Measurements from ENCODE around the gene ALK.
"Not testable (repeated sequence)": the region's sequence is repeated elsewhere in the genome, so short reads cannot be mapped to it uniquely, and the experiment has no call there.

Gene ALK

DNA sequence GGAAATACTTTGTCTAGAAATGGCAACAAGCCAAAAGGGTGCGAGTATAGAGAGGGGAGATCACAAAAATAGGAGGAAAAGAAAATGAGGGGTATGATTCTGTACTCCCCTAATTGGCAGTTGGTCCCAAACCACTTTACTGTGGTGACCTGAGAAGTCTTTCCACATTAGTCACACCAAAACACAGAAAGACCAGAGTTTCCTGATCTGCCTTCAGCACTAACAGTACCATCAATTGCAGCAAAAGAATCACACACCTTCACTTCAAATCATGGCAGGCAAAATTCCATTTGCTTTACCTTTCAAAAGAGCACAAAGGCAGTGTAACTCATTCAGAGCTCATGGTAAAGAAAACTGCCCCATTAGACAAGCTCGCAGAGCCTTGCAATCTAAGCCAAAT, 86.8 kb downstream of the ALK start:
- no peak for DNase-seq

DNA sequence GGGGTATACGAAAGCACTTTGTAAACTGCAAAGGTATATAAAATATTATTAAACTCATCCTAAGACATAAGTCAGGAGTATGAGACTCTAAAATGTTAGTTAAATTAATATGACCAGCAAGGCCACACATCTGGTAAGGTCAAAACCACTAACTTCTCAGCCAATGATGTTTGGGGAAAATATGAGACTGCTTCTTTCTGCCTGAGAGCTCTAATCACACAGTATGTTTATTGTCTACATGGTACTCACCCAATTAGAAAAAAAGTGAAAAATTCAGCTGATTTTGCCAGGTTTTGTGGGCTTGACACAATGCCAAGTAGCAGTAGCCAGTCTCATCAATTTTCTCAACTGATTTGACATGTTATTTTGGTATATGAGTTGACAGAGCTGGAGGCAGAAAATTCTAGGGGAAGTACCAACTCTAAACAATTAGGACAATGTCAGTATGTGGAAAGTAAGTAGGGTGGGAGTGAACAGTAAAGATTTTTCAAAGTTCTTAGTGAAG, 87.3 kb downstream of the ALK start:
- DNase-seq: no peak

DNA sequence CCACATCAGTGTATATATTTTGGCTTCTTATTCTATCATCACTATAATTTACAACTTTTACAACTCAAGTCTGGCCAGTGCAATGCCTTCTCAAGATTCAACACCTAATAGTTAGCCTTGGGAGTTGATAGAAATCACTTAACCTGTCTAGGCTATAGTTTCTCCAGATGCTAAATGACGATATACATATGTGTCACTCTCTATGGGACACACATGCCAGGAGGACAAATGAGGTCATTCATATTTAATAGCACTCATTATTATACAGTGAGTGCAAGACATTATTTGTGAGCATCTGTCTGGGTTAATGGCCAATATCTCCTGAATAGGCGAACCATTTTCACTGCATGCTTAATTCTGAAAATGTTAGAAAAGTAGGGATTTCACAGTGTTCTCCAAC, 89.8 kb downstream of the ALK start:
- DNase-seq: no peak

DNA sequence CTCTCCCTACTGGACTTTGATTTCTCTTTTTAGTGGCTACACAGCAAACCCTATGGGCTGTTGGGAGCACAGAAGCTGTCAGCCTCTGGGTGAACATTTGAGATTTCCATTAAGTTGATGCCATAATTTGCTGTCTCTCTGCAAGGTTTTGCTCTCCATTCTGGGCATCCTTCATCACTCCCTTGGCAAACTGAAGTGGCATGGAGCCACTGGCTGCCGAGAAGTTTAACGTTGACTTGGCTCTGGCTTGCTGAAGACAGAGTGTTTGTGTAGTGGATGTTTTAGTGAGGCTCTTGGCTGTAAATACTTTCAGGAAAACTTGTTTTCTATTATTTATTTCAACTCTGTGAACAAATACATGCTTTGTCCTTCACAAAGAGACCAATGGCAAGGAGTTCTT, 91.5 kb downstream of the ALK start:
- no peak for DNase-seq

DNA sequence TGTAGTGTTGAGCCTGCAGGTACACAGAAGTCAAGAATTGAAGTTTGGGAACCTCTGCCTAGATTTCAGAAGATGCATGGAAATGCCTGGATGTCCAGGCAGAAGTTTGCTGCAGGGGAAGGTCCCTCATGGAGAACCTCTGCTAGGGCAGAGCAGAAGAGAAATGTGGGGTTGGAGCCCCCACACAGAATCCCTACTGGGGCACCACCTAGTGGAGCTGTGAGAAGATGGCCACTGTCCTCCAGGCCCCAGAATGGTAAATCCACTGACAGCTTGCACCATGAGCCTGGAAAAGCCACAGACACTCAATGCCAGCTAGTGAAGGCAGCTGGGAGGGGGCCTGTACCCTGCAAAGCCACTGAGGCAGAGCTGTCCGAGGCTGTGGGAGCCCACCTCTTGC, 97.2 kb downstream of the ALK start:
- DNase-seq: not testable (repeated sequence)

DNA sequence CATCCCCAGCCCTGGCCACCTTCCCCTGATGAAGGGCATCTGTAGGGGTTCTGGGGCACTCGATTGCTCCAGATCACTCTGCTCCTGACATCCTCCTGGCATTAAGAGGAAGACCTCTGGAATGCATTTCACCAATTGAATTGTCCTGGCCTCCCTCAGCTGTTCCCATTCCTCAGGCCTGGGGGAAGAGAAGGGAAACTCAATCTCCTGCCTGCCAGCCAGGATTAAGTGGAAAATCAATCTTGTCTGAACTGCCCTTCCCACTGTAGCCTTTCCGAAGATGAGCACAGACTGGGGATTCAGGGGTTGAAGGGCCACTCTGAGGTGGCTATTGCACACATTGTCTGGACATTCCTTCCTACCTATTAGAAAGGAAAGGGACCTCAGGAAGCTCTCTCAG, 99.8 kb downstream of the ALK start:
- no peak for DNase-seq

DNA sequence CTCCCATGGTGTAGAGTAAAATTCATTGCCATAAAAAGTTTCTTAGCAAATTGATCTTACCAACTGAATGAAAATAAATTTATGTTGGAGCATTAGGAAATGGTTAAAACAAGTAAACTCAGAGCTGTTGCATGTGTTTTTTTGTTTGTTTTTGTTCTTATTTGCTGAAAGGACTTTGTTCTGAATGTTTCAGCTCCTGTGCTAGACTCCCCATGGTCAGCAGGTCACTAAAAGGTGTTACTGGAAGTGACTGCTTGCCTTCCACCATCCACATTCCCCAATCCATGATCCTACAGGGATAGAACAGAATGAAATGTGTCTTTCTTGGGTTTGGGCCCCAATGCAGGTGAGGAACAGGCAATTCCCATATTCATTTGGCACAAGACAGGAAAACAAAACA, 101.8 kb downstream of the ALK start:
- DNase-seq: no peak

DNA sequence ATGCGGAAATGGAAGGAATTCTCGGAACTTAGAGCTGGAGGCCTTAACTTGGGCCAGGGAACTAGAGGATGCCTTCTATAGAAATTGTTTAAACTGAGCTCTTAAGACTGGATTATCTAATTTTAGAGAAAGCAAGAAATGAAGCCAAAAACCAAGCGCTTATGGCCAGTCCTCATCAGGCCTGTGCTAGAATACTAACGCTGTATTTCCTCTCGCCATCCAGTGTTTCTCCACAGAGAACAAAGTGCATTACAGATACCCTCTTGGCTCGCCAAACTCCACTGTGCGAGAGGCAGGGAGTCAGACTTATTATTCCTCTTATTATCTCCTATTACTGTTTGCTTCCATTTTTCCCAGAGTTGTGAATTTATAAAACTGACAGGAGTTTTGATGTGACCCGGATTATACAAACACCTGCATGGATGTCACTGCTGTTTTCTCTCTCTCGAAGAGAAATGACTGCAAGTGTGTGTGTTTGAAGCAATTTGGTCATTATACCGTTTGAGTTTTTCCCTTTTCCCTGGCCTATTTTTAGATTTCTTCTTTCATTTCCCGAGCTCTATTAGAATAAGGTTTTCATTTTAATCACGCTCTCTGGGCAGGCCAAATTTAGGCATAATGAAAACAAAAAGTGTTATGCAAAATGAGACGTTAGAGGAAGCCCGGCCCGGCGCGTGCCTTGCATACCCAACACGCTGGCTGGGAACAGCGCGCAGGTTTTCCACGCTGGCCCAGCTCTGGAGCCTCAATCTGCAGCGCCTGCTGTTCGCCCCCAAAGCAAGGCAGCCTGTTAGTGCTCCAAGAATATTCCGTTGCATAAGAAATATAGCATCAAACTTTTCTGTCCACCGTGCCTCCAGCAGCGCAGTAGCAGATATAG, 103.3 kb downstream of the ALK start:
- DNase-seq: no peak

DNA sequence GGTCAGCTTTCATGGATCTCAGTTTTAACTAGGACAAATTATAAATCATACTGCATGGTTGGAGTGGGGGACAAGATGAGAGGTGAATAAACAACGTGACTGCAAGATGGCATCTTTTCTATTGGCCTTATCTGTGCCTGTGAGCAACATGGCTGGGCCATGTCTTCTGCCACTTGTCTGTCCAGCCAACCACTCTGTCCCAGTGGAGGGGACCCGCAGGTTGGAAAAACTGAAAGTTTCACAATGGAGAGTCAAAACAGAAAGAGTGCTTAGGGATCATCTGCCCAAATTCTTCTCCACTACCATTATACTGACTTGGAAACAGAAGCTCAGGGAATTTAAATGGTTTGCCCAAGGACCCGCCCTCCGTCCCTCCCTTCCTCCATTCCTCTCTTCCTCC, 104.1 kb downstream of the ALK start:
- DNase-seq: no peak

DNA sequence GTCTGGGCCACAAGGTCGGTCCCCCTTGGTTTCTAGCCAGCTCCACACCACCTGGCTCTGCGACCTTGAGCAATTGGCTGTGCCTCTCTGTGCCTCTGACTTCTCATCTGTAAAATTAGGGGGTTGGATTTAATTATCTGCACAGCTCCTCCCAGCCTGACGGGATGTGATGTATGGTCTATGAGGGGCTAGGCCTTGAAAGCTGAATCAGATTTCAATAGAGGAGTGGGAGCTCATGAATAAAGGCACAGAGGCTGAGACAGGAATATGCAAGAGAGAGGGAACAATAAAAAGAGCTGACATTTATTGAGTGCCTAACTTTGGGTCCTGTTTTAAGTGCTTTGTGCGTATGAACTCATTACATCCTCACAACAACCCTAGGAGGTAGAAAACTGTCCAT, 104.7 kb downstream of the ALK start:
- DNase-seq: no peak

DNA sequence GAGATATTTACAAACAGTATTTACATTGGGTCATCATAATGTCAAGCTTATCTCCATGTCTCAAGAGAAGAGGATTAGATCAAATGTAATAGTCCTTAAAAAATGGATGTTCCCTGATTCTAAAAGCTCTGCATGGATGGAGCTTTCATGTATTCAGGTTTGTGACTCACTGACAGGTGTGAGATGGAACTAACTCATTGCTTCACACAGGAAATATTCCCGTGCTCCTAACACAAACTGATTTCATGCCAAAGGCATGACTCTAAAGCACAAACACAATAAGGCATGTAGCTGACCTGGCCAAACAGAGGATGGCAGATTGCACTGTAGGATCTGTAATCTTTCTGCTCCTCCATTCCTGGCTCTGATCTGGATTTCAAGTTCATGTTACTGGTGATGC, 110.0 kb downstream of the ALK start:
- no peak for DNase-seq

DNA sequence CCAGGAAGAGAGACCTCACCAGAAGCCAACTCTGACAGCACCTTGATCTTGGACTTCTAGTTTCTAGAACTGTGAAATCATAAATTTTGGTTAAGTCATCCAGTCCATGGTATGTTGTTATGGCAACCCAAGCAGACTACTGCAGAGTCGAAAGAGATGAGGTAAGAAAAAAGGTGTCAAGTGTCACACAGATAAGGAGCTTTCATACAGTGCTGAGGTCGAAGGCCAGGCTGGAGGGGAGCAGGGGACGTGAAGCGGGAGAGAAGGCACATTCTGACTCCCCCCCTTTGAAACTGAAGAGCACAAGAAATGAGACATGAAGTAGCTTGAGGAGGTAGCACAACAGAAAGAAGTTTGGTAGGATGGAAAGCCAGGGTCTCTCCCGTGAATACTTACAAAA, 110.4 kb downstream of the ALK start:
- DNase-seq: no peak

DNA sequence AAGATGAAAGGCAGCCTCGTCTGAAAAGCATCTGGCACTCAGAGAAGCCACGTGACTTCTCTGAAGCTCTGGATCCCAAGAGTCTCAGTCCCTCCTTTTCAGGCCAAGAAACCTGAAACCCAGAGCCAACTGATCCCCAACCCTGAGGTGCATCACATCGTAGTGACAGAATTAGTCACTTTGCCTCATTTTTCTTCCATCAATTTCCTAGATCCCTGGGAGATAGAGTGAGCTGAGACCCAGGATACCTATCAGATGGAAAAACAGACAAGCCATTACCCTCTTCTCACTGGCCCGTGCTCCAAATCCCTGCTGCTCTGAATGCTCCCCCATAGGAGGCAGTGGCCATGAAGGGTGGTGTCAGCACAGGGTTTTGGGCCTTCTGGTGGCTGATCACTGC, 113.1 kb downstream of the ALK start:
- DNase-seq: no peak

DNA sequence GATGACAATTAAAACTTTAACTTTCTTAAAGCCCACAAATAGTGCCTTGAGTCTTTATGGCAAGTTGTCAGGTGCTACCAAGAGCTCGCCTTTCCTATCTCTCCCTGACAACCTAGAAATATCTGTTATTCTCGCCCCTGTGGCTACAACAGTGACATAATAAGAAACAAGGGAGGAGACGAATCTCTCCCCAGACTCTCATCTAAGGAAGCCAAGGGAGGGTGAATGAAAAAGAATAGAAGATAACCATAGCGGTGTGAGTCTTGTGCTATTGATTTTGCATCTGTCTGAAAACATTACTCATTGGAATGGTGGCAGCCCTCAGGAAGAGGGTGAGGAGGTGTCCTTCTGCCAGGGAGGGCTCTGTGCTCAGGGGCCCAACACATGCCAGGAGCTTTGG, 114.3 kb downstream of the ALK start:
- DNase-seq: no peak

DNA sequence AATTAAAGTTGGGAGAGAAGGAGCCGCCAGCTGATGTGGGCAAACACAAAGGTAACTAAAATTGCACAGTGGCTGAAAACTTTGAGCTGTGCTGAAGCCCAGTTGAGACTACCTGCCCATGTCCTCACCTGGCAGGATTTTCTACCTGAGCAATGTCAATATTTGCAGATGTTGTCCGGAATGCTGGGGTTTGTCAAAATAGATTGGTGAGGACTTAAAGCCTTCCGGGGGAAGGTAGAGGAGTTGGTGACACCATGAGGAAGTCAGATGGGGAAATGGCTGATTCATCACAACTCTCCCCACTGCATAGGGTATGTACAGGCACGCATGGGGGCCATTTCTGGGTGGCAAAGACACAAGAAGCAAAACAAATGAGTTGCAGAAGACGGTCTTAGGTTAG, 114.9 kb downstream of the ALK start:
- no peak for DNase-seq

DNA sequence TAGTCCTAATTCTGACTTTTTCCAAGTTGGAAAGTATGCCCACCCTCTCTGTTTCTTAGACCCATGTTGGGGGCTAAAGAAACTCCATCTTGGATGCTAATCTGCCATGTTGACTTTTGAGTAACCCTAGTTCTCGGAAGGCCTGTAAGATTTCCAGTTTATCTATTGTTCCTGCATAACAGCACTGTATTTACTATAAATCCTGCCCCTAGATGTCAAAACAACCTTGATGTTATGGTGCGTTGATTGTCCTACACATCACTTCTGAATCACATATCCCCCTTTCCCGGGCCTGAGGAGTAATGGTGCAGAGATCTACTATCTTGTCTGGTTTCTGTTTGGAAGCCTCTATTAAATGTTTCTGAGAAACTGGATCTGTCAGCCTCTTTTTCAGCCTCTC, 116.7 kb downstream of the ALK start:
- DNase-seq: no peak

DNA sequence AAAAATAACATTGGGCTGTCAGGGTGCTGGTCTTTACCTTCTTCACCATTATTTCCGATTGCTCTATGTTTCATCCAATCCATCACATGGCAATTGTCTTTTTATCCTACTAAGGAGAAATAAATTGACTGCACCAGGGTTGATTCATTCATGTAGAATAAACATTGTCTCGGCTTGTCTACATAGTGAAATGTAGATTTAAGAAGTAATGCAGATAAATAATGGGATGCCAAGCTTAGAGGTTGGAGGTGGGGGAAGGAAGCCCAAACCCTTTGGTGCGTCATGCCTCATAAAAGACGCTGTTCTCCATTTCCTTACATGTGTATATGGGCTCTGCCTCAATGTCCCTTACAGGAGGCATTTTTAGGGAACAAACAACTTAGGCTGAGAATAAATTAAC, 117.8 kb downstream of the ALK start:
- DNase-seq: no peak

DNA sequence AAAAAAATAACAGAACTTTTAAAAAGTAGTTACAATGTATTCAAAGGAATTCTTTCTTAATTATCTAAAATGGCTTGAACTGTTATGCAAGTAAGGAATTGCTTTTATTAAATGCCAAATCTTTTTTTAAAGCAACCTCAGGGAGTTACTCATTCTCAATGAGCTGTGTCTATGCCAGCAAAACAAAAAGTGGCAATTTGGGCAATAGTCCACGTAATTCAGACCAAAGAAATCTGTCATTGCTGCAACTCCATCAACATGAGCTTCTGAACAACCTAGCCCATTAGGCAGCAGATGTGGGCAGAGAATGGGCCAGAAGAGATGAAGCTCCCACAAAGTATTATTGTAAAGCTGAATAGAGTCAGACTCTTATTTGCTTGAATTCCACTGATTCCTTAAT, 118.4 kb downstream of the ALK start:
- no peak for DNase-seq

DNA sequence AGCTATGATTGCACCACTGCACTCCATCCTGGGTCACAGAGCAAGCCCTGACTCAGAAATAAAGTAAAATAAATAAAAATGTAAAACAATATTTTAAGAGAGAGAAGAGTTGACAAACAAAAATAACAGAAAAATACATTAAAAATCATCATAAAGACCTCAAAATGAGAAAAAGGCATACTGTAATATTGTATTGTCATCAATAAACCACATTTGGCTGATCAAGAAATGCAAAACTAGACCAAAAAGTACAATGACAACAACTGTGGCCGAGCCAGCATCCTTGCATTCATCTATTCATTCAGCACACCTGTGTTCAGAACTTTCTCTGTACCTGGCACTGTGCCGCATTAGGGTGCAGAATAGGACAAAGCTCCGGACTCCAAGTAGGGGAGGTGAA, 121.8 kb downstream of the ALK start:
- no peak for DNase-seq

DNA sequence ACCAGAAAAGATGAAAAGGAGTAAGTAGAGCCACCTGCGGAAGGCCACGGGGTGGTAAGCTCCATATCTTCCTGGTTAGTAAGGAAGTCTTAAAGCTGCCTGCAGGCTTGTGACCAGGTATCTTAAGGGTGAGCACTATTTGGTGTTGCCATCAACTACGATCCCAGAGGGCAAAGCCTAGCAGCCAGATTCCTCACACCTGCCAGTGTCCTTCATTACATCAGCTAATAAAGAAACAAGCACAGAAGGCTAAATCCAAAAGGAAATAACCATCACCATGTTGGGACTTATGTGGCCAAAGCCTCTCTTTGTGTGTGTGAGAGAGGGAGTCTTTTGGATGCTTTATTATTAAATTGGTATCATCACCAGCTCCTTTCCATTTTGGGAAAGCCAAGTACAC, 123.5 kb downstream of the ALK start:
- no peak for DNase-seq

DNA sequence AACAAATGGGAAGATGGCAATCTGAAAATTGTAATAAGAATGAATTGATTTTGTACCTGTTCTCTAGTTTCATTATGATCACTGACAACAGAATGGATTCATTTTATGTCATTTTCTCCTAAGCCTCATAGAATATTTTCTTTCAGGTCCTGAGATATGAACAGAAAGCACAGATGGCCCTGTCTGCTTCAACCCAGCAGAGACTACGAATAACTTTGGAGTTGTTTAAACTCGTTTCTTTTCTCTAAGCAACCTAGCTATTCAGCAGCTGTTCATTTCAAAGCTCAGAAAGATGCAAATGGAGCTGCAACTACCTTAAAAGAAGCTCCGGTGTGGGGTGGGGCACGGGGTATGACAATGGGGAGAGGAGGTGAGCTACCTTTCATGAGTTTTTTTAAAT, 124.9 kb downstream of the ALK start:
- no peak for DNase-seq

DNA sequence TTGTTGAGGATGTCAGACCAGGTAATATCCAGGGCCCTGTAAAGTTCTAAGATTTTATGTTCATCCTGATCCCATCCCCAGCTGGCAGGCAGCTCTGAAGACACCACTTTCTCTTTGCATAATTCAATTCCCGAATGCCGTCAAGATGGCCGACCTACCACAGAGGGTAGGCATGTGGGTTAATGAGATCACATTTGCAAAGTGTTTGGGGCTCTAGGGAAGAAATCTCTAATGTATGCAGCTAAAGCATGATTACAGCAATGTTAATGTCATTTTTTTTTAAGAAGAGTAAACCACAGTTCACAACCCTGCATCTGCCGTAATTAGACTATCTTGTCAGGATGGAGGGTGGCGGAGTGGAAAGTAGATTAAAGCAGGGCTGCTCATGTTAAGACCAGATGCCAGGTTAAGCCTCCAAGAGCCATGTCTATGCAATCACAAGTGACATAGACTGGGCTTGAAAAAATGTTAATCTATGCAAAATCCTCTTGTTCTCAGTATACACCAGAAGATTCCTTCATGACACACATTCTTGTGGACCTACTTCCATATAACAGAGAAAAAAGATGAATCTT, 131.4 kb downstream of the ALK start:
- no peak for DNase-seq

DNA sequence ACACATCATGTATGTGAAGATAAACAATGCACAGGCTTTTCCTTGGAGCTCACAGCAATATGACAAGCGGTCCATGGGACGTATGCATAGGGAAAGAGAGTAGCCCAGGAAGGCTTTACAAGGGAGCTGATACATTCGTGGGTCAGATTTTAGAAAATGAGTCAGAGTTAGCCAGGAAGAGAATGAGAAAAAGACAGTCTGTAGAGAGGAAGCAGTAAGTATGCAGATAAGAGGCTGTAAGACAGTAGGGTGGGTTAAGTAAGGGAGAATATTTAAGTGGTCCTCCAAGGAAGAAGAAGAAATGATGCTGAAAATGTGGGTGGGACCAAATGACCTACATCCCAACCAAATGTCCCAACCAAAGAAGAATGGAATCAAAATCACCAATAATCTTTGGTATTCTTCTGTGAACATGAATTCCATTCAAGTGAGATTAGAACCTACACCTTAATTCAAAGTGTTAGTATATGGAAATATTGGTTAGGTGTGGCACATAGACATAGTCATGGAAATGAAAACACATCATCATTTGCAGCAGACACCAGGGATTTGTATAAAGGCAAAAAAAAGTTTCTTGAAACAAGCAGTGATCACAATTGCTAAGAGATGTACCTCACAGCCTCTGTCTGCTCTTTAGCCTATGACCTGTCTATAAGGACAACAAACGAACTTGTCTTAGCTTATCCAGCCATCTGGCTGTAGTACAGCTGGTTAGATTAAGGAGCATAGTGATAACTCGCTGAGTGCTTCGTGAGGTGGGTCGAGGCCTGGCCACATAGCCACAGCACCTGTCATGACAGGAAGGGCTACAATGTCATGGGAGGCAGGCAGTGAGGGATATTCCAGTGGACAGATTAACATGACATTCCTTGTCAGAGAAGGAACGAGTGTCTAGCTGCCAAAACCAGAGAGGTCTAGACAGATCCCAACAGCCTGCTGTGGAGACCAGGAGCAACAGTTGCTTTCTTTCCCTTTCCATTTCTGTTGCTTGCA, 133.6 kb downstream of the ALK start:
- DNase-seq: no peak

DNA sequence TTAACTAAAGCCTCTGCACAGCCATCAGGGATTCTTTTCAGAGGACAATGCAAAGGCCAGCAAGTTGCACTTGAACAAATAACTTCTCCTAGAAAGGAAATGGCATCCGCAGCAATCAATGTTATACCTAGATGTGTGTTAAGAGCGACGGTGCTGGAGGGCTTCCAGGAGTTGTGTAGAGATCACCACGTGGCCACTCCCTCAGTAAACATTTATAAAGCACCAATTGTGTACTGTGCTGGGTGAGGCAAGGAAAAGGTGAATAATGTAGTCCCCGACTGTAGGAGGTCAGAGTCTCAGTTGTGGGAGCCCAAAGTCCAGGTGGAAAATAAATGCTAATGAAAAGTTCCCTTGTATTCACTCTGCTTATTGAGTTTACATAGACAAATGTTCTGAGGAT, 135.0 kb downstream of the ALK start:
- no peak for DNase-seq

Measured in COR-L47 (cell line).